NCI-H146 (cell line): ENCODE measurements around the gene HCAR2.
"Not testable (repeated sequence)": the region's sequence is repeated elsewhere in the genome, so short reads cannot be mapped to it uniquely, and the experiment has no call there.

Experiments used
- DNase-seq: peaks from one replicate; lab custom pipeline; 2025; lab: John Stamatoyannopoulos, UW

HCAR2 gene

GRCh38 chr12:122665349-122665748 is 37.8 kb downstream of the HCAR2 start:
- DNase-seq: no peak

GRCh38 chr12:122661938-122662337 is 41.2 kb downstream of the HCAR2 start:
- no peak for DNase-seq

GRCh38 chr12:122661246-122661645 is 41.9 kb downstream of the HCAR2 start:
- DNase-seq: no peak

- no peak for DNase-seq
Measured at GRCh38 chr12:122659579-122659978, 43.6 kb downstream of the HCAR2 start.

- DNase-seq: no peak
Measured at GRCh38 chr12:122656298-122656697, 46.9 kb downstream of the HCAR2 start.

GRCh38 chr12:122653291-122653690 is 49.9 kb downstream of the HCAR2 start:
- not testable (repeated sequence) for DNase-seq

GRCh38 chr12:122651520-122652224 is 51.5 kb downstream of the HCAR2 start:
- no peak for DNase-seq
